Measurements from ENCODE around the gene AMTN.
A peak's percentile ranks its signal among the peaks of the same experiment; 100 is the strongest.
"Not testable (repeated sequence)": the region's sequence is repeated elsewhere in the genome, so short reads cannot be mapped to it uniquely, and the experiment has no call there.

Gene AMTN

DNA sequence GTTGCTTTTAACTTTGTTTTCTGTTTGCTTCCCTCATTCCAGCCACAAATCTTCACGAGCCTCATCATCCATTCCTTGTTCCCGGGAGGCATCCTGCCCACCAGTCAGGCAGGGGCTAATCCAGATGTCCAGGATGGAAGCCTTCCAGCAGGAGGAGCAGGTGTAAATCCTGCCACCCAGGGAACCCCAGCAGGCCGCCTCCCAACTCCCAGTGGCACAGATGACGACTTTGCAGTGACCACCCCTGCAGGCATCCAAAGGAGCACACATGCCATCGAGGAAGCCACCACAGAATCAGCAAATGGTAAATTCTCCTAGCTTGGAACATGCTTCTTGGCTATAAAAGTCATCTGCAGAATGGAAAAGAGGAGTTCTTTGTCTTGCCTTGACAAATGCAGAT is 12.6 kb downstream of the AMTN start:
- no peak overlapping the region for H3K27ac ChIP-seq
- DNase-seq (ENCODE audit: low spot score): no peak
- TF ChIP-seq, protein P1, sequence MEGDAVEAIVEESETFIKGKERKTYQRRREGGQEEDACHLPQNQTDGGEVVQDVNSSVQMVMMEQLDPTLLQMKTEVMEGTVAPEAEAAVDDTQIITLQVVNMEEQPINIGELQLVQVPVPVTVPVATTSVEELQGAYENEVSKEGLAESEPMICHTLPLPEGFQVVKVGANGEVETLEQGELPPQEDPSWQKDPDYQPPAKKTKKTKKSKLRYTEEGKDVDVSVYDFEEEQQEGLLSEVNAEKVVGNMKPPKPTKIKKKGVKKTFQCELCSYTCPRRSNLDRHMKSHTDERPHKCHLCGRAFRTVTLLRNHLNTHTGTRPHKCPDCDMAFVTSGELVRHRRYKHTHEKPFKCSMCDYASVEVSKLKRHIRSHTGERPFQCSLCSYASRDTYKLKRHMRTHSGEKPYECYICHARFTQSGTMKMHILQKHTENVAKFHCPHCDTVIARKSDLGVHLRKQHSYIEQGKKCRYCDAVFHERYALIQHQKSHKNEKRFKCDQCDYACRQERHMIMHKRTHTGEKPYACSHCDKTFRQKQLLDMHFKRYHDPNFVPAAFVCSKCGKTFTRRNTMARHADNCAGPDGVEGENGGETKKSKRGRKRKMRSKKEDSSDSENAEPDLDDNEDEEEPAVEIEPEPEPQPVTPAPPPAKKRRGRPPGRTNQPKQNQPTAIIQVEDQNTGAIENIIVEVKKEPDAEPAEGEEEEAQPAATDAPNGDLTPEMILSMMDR (conservative IDR thresholded peaks at IDR 0.05; ENCODE audit: low read depth): no peak
- ChIA-PET CTCF (interaction anchor here (0.6 kb wide), 2 partner anchors 27 to 441 kb away, joined by 3 to 5 read pairs; no protein-coding TSS in a partner anchor), POLR2A (ENCODE audit: low non-redundant PET) (no interaction called here)

DNA sequence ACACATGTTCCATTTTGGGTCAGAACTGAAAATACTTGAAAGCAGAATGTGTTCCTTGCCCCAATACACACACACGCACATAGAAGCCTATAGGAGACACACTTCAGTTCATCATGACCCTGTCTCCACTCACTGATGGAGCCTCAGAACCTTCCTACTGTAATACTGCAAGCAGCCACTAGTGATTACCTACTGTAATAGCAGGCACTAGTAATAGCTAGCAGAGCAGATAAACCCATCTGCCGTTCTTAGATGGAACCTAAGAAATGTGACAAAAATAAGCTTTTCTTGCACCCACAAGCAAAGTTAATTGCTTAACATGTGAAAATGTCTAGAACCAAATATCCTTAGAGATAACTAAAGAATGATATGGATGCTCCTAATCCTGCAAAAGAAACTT is 13.6 kb downstream of the AMTN start:
- H3K27ac ChIP-seq: no peak overlapping the region
- TF ChIP-seq, protein P1 (conservative IDR thresholded peaks at IDR 0.05; ENCODE audit: low read depth): no peak
- POLR2A ChIA-PET (ENCODE audit: low non-redundant PET): no interaction called here
- DNase-seq (ENCODE audit: low spot score): no peak
- CTCF ChIA-PET: no interaction called here

DNA sequence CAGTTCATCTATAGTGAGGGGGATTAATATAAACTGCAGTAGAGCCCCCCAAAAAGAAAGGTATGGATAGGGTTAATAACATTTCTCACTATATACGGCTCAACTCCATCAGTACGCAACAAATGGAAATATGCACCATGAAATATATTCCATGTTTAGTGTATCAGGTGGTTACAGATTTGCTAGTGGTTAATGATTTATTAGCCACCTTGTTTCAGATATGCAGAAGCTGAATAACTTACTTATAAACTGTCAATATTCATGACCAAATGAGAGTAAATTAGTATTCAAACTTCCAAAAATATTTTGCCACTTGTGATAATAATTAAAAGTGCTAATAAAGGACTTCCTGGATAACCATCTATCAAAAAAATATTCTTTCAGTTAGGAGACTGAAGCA is 14.8 kb downstream of the AMTN start:
- DNase-seq (ENCODE audit: low spot score): no peak
- ChIA-PET POLR2A (ENCODE audit: low non-redundant PET) (no interaction called here), CTCF (no interaction called here)
- no peak overlapping the region for H3K27ac ChIP-seq
- TF ChIP-seq, protein P1 (conservative IDR thresholded peaks at IDR 0.05; ENCODE audit: low read depth): no peak

DNA sequence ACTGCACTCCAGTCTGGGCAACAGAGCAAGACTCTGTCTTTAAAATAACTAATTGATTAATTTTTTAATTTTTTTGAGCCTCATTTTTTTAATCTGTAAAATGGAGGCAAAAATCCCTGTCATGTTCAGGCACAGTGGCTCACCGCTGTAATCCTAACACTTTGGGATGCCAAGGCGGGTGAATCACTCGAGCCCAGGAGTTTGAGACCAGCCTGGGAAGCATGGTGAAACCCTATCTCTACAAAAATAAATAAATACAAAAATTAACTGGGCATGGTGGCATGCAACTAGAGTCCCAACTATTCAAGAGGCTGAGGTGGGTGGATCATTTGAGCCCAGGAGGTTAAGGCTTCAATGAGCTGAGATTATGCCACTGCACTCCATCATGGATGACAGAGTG is 15.4 kb downstream of the AMTN start:
- no peak for DNase-seq (ENCODE audit: low spot score)
- H3K27ac ChIP-seq: no peak overlapping the region
- ChIA-PET CTCF (no interaction called here), POLR2A (ENCODE audit: low non-redundant PET) (no interaction called here)
- TF ChIP-seq, protein P1 (conservative IDR thresholded peaks at IDR 0.05; ENCODE audit: low read depth): no peak

DNA sequence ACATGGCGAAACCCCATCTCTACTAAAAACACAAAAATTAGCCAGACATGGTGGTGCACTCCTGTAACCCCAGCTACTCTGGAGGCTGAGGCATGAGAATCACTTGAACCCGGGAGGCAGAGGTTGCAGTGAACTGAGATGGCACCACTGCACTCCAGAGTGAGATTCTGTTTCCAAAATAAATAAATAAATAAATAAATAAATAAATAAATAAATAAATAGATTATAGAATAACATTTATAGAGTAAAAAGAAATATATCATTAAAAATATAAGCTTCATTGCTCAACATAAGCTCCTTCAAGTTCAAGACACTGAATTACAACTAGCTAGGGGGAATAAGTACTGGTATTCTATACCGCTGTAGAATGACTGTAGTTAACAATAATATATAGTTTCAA is 16.5 kb downstream of the AMTN start:
- POLR2A ChIA-PET (ENCODE audit: low non-redundant PET); H3K27ac ChIP-seq; DNase-seq (ENCODE audit: low spot score): not testable (repeated sequence)
- CTCF ChIA-PET: interaction anchor here (0.6 kb wide), 1 partner anchor 767 kb away, joined by 3 read pairs; no protein-coding TSS in a partner anchor

DNA sequence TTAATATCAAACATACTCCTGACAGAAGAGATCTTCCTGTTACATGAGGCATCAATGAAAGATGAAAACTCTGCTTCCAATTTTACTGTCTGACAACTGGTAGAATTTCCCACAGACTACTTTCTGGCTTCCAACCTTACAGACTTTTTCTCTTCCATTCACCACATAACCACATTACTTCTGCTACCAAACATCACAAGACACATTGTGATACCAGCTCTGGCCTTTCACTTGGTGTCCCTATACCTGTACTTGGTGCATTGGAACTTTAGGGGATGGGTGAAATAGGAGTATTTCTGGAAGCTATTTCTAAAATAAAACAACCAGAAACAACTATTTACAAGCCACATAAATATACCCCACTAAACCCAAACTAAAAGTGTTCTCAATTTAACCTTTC is 20.5 kb downstream of the AMTN start:
- no peak for DNase-seq (ENCODE audit: low spot score)
- ChIA-PET POLR2A (ENCODE audit: low non-redundant PET) (no interaction called here), CTCF (interaction anchor here (0.6 kb wide), 1 partner anchor 20 kb away, joined by 3 read pairs; the partner anchor contains the start of gene AMTN)
- TF ChIP-seq, protein P1 (conservative IDR thresholded peaks at IDR 0.05; ENCODE audit: low read depth): no peak
- H3K27ac ChIP-seq: no peak overlapping the region

DNA sequence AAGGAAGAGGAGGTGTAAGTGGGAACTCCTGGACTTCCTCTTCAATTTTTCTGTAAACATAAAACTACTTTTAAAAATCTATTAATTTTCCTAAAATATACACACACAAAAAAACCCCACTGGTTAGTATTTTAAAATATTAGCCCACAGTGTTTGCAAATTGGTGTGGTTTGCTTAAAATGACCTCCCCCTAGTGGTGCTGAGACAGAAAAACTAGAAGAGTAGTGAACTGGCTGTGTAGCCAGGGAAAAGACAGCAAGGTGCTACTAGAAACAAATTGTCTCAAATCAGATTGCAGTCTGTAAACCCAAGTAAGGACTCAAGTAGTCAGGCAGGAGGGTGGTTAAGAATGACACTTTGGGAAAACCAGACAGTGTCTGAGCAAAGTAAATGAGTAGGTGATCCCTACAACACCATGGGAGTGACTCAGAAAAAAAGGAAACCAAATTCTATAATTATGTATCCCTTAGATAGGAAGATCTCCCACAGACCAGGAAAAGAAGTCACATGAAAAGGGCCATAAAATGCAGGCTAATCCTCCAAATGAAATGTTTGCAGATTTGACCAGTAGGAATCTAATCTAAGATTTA is 26.0 kb downstream of the AMTN start:
- CTCF ChIA-PET: no interaction called here
- no peak overlapping the region for H3K27ac ChIP-seq
- POLR2A ChIA-PET (ENCODE audit: low non-redundant PET): no interaction called here
- DNase-seq (ENCODE audit: low spot score): peak; percentile 20
- TF ChIP-seq, protein P1 (conservative IDR thresholded peaks at IDR 0.05; ENCODE audit: low read depth): peak; percentile 71

Measured in RWPE1 (cell line).